PC-9 (cell line): ENCODE data around the gene DSTN.

ENCODE experiments used
- EZH2 ChIP-seq: fragments of 200-600 bp; sonication (generic); IDR thresholded peaks from 2 replicates; pipeline ENCODE4 v1.8.0; 2017; ENCODE audit warnings: antibody characterized with exemption, low read depth
- TF ChIP-seq, protein P1 (sequence below): fragments of 200-600 bp; sonication (generic); conservative IDR thresholded peaks from 2 replicates; pipeline ENCODE4 v1.6.1; 2017; ENCODE audit warnings: mixed run types, antibody characterized with exemption, mild to moderate bottlenecking, moderate library complexity

DNA sequence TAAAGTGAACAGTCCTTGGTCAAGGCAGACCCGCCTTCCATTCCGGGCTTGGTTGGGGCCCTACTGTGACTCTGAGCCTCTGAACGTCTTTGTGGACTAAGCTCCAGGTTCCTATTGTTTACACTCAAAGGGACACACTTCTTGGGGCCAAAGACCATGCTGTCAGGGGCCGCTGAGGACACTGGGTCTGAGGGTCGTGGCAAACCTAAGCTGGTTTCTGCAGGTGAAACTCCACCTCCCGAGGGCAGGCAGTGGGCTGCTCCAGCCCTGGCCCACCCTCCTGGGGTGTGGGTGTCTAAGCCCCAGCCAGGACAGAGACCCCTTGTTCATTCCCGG, 43.1 kb downstream of the DSTN start:
- TF ChIP-seq, protein P1, sequence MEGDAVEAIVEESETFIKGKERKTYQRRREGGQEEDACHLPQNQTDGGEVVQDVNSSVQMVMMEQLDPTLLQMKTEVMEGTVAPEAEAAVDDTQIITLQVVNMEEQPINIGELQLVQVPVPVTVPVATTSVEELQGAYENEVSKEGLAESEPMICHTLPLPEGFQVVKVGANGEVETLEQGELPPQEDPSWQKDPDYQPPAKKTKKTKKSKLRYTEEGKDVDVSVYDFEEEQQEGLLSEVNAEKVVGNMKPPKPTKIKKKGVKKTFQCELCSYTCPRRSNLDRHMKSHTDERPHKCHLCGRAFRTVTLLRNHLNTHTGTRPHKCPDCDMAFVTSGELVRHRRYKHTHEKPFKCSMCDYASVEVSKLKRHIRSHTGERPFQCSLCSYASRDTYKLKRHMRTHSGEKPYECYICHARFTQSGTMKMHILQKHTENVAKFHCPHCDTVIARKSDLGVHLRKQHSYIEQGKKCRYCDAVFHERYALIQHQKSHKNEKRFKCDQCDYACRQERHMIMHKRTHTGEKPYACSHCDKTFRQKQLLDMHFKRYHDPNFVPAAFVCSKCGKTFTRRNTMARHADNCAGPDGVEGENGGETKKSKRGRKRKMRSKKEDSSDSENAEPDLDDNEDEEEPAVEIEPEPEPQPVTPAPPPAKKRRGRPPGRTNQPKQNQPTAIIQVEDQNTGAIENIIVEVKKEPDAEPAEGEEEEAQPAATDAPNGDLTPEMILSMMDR = no peak
- no peak for TF ChIP-seq EZH2
